GM19351 (cell line): ENCODE data around the gene ATP8B4.

ENCODE experiments used
- ATAC-seq: cut with Tn5 transposase; IDR thresholded peaks from one replicate; pipeline ENCODE4 v1.9.1; 2021; ENCODE audit warnings: mild to moderate bottlenecking, moderate library complexity; ENCODE audit not compliant: unreplicated experiment

ATP8B4 gene

GRCh38 chr15:49824775-49825099 is 294.3 kb downstream of the ATP8B4 start:
- no peak for ATAC-seq

- ATAC-seq = no peak
Measured at GRCh38 chr15:49823987-49824774, 294.9 kb downstream of the ATP8B4 start.

GRCh38 chr15:49817100-49817499 is 301.9 kb downstream of the ATP8B4 start:
- no peak for ATAC-seq

- peak; percentile 79 for ATAC-seq
Measured at GRCh38 chr15:49815950-49816349, 303.1 kb downstream of the ATP8B4 start.

GRCh38 chr15:49815526-49815925 is 303.5 kb downstream of the ATP8B4 start:
- ATAC-seq = no peak

GRCh38 chr15:49814709-49815108 is 304.3 kb downstream of the ATP8B4 start:
- no peak for ATAC-seq

GRCh38 chr15:49813625-49814024 is 305.4 kb downstream of the ATP8B4 start:
- no peak for ATAC-seq

- no peak for ATAC-seq
Measured at GRCh38 chr15:49810720-49811119, 308.3 kb downstream of the ATP8B4 start.

GRCh38 chr15:49809894-49810609 is 309.0 kb downstream of the ATP8B4 start:
- no peak for ATAC-seq

- ATAC-seq = no peak
Measured at GRCh38 chr15:49808341-49808740, 310.7 kb downstream of the ATP8B4 start.
